ENCODE results near the gene ST6GALNAC5.
"Not testable (repeated sequence)": the region's sequence is repeated elsewhere in the genome, so short reads cannot be mapped to it uniquely, and the experiment has no call there.

Gene ST6GALNAC5

DNA sequence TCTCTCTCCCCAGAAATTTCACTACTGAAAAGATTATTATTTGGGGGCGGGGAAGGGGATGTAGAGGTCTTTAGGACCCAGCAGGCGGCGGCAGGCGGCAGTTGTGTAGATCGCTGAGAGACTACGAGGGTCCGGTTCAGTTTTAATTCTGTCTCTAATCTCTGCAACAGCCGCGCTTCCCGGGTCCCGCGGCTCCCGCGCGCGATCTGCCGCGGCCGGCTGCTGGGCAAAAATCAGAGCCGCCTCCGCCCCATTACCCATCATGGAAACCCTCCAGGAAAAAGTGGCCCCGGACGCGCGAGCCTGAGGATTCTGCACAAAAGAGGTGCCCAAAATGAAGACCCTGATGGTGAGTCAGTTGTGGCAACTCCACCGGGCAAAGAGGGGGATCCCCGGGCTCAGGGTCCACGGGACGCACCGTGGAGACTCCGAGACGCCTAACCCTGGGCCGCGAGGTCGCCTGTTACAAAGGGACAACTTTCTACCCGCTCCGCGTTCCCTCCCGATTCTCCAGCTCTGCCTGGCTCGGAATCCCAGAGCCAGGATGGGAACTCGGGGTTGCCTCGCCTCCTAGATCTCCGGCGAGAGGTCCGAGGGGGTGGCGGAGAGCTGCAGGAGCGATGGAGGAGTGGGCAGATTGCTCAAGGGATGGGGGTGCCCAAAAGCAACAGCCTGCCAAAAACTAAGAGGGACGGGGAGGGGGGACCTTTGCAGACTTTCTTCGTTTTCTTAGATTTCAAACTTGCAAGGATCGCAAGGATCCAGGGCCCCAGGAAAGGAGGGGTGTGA lies at the start of gene ST6GALNAC5:
Gene ST6GALNAC5 (plus strand): TSS at position 139 of the 789 bp plus-strand sequence.
- in situ Hi-C loops (cut with MboI; ENCODE audit: low sequenced_read_pairs): no loop called here

DNA sequence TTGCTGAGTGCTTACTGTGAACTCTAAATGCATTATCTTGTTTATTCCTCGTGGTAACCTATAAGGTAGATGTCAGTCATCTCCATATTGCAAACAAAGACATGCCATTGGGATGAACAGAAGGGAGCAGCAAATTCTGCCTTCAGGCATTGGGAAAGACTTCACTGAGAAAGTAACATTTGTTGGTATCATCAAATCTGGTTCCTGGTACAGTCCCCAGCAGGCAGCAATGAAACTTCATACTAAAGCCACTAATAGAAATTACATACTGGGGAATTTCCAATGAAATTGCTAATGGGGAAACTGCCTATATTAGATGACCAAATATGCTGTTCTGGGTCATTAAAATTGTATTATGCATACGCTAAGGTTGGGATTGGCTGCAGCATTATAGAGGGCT lies 47.3 kb upstream of the ST6GALNAC5 start:
- in situ Hi-C loops (cut with MboI; ENCODE audit: low sequenced_read_pairs): no loop called here

- in situ Hi-C loops (cut with MboI; ENCODE audit: low sequenced_read_pairs): not testable (repeated sequence)
Measured at GRCh38 chr1:76822961-76823360, 44.3 kb upstream of the ST6GALNAC5 start.

DNA sequence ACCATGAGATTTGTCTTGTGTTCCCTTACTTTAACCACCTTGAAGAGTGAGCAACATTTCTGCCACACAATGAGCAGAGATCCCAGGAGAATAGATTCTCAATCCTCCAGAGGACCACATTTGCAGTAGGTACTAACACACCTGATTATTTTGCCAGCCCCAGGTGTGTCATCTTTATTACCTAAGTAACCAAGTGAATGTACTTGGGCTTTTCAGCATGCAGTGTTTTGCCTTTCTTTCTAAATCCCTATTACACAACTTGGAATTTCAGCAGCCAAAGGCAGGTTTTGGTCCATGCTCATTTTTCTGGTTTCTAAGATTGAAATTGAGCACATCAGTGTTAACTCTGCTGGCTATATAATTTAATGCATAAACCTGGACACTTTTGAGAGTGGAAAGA lies 43.2 kb upstream of the ST6GALNAC5 start:
- in situ Hi-C loops (cut with MboI; ENCODE audit: low sequenced_read_pairs): no loop called here

DNA sequence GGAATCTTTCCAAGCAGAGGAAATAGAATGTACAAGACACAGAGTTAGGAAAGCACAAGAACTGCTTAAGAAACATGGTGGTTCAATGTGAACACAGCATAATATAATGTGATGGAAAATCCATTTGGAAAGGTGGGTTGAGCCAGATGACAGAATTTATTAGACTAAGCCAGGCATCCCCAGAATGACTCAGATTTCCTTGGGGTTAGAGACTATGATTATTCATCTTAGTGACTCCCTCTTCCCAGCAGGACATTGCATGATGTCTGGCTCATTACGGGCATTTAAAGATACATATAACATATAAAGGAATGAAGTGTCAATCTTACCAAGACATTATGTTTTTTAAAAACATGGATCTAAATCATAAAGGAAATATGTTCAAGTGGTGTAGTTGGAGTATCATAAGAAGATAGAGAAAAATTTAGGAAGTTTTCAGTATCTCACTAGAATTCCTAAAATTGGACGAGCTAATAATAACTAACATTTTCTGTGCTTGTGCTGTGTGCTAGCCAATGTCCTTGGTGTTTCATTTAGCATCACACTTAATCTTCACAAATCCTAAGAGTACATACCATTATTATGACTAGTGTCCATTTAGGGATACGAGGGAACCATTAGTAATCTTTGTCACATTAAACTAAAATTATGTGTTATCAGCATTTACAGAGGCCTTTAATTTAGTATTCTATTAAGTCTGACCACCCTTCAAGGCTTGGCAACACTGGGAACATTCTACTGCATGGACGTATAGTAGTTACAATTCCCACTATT lies 41.0 kb upstream of the ST6GALNAC5 start:
- in situ Hi-C loops (cut with MboI; ENCODE audit: low sequenced_read_pairs): no loop called here

GRCh38 chr1:76827066-76827465 lies 40.2 kb upstream of the ST6GALNAC5 start:
- in situ Hi-C loops (cut with MboI; ENCODE audit: low sequenced_read_pairs): no loop called here

DNA sequence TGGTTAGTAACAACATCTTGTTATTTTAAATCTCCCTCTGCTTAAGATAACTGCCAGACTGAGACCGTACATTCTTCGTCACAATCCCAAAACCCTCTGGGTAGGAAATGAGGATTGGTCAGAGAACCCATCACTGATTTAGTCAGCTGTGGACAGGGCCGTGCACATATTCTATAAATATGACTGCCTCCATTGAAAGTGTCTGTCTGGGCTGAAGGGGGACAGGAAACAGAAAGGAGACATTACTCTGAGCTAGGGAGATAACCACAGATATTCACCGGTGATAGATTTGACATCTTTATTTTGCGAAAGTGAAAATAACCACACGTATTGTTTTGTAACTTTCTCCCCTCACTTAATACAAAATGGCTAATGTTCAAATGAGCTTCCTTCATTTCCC lies 36.9 kb upstream of the ST6GALNAC5 start:
- in situ Hi-C loops (cut with MboI; ENCODE audit: low sequenced_read_pairs): no loop called here

- in situ Hi-C loops (cut with MboI; ENCODE audit: low sequenced_read_pairs): no loop called here
Measured at GRCh38 chr1:76832521-76832920, 34.8 kb upstream of the ST6GALNAC5 start.

DNA sequence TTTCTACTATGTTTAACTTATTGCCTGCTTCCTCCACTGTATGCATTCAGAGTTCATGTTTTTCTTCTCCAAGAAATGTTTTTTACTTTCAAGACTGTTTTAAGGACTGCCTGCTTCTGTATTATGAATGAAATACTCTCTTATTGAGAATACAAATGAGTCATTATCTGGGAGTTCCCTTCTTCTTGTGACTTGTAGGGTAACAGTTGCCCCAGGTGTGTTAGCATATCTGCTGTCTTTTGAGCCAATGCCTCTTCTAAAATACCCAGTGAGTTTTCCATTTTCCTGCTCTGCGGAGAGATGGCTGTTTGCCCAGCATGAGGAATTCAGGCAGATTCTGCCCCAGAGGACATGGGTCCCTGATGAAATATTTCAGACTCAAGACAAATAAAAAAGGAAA lies 34.1 kb upstream of the ST6GALNAC5 start:
- in situ Hi-C loops (cut with MboI; ENCODE audit: low sequenced_read_pairs): no loop called here

GRCh38 chr1:76833856-76834255 lies 33.4 kb upstream of the ST6GALNAC5 start:
- in situ Hi-C loops (cut with MboI; ENCODE audit: low sequenced_read_pairs): no loop called here

DNA sequence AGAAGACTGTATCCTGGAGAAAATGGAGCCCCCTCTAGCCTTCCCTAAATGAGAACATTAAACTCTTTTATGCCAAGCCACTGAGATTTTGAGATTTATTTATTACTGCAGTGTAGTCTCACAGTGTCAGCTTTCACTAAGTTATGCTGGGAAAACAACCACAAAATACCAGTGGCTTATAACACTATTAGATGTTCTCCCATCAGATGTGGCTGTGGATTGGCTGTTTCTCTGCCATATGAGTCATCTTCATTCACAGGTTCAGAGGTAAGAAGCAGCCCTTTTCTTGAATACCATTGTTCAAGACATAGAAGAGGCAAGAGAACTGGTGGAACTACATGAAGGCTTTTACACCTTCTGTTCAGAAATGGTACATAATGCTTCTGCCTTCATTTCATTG lies 32.1 kb upstream of the ST6GALNAC5 start:
- in situ Hi-C loops (cut with MboI; ENCODE audit: low sequenced_read_pairs): no loop called here

DNA sequence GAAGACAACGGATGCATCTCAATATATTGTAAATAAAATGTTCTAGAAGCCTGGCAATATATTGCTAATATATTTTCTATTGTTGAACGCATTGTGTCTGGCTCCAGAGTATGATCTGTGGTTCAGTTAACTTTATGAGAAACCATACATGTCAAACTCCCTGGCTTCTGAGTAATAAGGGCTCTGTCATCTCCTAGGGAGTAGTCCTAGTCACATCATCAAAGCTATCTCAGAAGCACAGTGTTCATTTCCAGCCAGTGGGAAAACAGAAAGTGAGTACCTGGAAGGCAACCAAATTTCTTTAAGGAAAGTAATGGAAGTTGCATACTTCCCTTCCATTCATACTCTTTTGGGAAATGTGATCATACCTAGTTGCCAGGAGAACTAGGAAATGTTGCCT lies 27.0 kb upstream of the ST6GALNAC5 start:
- in situ Hi-C loops (cut with MboI; ENCODE audit: low sequenced_read_pairs): no loop called here

DNA sequence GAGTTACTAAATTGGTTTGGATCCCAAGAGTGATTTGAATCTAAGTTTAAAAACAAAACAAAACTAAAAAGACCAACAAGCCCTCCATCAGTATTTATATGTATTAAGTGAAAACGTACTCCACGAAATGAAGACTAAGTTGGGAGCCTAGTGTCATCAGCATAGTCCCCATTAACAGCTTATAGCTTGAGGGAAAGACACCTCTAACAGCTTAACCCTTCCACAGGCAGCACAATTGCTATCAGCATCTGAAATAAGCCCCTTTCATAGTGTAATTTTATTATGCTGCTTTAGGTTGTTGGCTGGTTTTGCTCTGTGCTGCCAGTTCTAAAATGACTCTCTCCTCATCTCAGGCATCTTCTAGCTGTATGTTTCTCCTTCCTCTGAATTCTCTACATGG lies 25.8 kb upstream of the ST6GALNAC5 start:
- in situ Hi-C loops (cut with MboI; ENCODE audit: low sequenced_read_pairs): no loop called here

DNA sequence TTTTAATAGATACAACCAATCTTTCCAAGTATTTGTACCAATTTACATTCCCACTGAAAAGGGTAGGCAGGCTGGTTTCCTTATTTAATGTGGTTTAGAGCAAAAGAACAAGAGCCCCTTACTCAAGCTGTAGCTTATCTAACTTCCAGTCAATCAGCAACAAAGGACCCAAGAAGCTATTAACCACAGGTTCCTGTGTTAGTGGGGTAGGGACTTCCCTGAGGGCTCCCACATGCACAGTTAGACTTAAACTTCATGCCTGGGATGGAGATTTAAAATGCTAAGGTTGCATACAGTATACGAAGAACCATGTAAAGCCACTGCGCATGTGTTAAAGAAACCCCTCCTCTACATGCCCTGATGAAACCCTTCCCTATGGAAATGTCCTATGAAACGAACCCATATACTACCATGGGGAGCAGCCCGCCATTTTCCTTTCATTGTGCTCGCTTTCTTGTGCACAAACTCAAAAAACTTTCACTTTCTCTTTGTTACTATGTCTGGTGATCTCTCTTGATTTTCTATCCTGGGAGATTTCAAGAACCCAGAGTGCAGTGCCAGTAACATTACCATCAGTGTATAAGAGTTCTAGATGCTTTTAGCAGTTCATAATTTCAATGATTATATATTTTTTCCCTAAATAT lies 23.3 kb upstream of the ST6GALNAC5 start:
- in situ Hi-C loops (cut with MboI; ENCODE audit: low sequenced_read_pairs): no loop called here

- in situ Hi-C loops (cut with MboI; ENCODE audit: low sequenced_read_pairs): no loop called here
Measured at GRCh38 chr1:76854255-76854654, 13.0 kb upstream of the ST6GALNAC5 start.

DNA sequence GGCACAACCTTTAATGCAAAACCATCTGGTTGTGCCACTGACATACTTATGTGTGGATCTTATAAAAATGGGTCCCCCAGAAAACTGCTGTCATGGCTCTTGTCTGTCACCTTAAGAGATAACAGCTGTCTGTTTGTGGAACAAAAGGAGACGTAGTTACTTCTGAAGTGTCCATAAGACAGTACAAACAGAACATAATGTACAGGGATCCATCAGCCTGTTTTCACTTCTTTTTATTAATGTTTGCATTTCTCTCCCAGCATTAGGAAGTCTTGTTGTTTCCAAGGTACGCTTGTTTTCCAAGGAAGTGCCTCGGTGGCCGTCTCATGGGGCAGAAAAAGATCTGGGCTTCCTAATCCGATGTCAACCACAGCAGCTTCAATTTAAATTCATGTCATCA lies 11.2 kb upstream of the ST6GALNAC5 start:
- in situ Hi-C loops (cut with MboI; ENCODE audit: low sequenced_read_pairs): no loop called here

GRCh38 chr1:76857138-76857537 lies 10.1 kb upstream of the ST6GALNAC5 start:
- in situ Hi-C loops (cut with MboI; ENCODE audit: low sequenced_read_pairs): no loop called here

GRCh38 chr1:76857973-76858372 lies 9.3 kb upstream of the ST6GALNAC5 start:
- in situ Hi-C loops (cut with MboI; ENCODE audit: low sequenced_read_pairs): no loop called here

DNA sequence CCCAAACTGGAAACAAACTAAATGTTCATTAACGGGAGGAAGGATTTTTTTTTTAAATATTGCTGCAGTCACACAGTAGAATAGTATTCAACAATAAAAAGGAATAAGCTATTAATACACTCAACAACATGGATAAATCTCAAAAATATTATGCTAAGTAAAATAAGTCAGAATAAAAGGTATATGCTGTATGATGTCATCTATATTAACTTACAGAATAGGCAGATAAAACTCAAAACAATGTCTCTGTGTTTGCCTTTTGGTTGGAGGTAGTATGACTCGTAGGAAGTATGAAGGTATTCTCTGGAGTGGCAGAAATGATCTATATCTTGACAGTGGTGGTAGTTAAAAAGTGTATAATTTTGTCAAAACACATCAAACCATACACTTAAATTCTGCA lies 6.1 kb upstream of the ST6GALNAC5 start:
- in situ Hi-C loops (cut with MboI; ENCODE audit: low sequenced_read_pairs): no loop called here

DNA sequence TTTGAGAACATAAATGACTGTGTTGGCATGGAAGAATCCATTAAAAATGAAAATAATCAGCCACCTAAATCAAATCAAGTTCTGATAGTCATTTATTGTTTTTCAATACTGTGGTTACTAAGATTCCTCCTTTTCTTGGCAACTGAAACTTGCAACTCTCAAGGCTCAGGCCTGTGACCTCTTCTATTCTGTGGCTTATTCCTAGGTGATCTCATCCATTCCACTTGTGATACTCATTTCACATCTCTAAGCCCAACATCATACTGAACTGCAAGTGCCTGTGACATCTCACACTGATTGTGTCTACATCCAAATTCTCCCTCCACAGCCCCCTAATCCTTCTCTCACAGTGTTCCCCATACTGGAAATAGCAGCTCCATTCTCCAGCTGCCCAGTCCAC lies 4.8 kb upstream of the ST6GALNAC5 start:
- in situ Hi-C loops (cut with MboI; ENCODE audit: low sequenced_read_pairs): no loop called here

DNA sequence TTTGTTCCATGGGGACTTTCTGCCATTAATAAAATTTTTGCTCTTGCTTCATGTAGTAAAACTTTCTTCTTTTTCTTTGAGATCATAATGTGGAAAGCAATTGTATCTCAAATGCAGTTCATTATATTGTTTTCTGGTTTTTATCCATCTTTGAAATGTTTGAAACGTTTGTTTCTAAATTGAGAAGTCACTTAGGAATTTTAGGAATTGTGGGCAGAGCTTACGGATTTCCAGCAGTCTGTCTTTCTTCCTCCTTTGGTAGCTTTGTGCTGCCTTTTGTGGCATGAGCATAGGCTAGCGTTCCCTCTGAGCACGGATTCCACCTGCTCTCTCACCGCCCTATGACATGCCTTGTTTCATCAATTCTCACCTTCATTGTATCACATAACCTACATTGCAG lies 2.9 kb upstream of the ST6GALNAC5 start:
- in situ Hi-C loops (cut with MboI; ENCODE audit: low sequenced_read_pairs): no loop called here

Measured in HL-60/S4 treated with phorbol 12-myristate 13-acetate at 8.2 ng/mL for 4 days and 3 days (cell line).